ENCODE measurements around the gene PANX1.

Gene PANX1

GRCh38 chr11:94178331-94178730 lies 49.7 kb downstream of the PANX1 start:
- DNase-seq (ENCODE audit: insufficient read length, low spot score) (no peak), FAIRE-seq (no peak)
- TF ChIP-seq POLR2AphosphoS5 (IDR thresholded peaks at IDR 0.05; ENCODE audit: low read depth, low read length) (no peak), PAX5 (IDR thresholded peaks at IDR 0.05; ENCODE audit: insufficient read depth, low read length, severe bottlenecking) (no peak), POU2F2 (IDR thresholded peaks at IDR 0.05; ENCODE audit: low read depth, low read length) (no peak), POLR2A (IDR thresholded peaks at IDR 0.05; ENCODE audit: low read depth, low read length) (no peak), SPI1 (IDR thresholded peaks at IDR 0.05; ENCODE audit: low read depth, low read length) (no peak), TAF1 (IDR thresholded peaks at IDR 0.05; ENCODE audit: low read depth, low read length) (no peak)

DNA sequence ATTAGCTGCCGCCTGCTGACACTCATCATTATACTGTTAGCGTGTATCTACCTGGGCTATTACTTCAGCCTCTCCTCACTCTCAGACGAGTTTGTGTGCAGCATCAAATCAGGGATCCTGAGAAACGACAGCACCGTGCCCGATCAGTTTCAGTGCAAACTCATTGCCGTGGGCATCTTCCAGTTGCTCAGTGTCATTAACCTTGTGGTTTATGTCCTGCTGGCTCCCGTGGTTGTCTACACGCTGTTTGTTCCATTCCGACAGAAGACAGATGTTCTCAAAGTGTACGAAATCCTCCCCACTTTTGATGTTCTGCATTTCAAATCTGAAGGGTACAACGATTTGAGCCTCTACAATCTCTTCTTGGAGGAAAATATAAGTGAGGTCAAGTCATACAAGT lies 51.1 kb downstream of the PANX1 start:
- no peak for DNase-seq (ENCODE audit: insufficient read length, low spot score)
- TF ChIP-seq POLR2AphosphoS5 (IDR thresholded peaks at IDR 0.05; ENCODE audit: low read depth, low read length) (no peak), SPI1 (IDR thresholded peaks at IDR 0.05; ENCODE audit: low read depth, low read length) (no peak), PAX5 (IDR thresholded peaks at IDR 0.05; ENCODE audit: insufficient read depth, low read length, severe bottlenecking) (no peak), POU2F2 (IDR thresholded peaks at IDR 0.05; ENCODE audit: low read depth, low read length) (no peak), TAF1 (IDR thresholded peaks at IDR 0.05; ENCODE audit: low read depth, low read length) (no peak), POLR2A (IDR thresholded peaks at IDR 0.05; ENCODE audit: low read depth, low read length) (no peak)
- no peak for FAIRE-seq

DNA sequence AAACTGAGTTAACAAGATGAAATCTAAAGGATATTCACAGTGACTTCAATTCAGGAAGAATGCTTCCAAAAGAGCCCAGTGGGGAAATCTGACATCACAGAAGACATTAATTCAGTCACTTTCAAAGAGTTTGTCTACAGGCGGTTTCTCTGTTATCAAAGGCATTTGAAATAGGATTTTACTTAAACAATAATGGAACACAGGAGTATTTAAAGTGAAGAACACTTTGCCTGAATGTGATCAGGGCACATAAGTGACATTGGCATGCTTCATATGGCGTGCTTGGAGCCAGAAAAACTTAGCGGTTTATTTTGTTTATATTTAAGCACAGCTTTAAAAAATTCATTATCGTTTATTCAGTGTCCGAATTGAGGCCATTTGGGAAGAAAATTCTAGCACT lies 52.9 kb downstream of the PANX1 start:
- FAIRE-seq (no peak), DNase-seq (ENCODE audit: insufficient read length, low spot score) (no peak)
- TF ChIP-seq SPI1 (IDR thresholded peaks at IDR 0.05; ENCODE audit: low read depth, low read length) (no peak), PAX5 (IDR thresholded peaks at IDR 0.05; ENCODE audit: insufficient read depth, low read length, severe bottlenecking) (no peak), POLR2AphosphoS5 (IDR thresholded peaks at IDR 0.05; ENCODE audit: low read depth, low read length) (no peak), TAF1 (IDR thresholded peaks at IDR 0.05; ENCODE audit: low read depth, low read length) (no peak), POLR2A (IDR thresholded peaks at IDR 0.05; ENCODE audit: low read depth, low read length) (no peak)

- TF ChIP-seq SPI1 (IDR thresholded peaks at IDR 0.05; ENCODE audit: low read depth, low read length) (no peak), POLR2A (IDR thresholded peaks at IDR 0.05; ENCODE audit: low read depth, low read length) (no peak), PAX5 (IDR thresholded peaks at IDR 0.05; ENCODE audit: insufficient read depth, low read length, severe bottlenecking) (no peak), POU2F2 (IDR thresholded peaks at IDR 0.05; ENCODE audit: low read depth, low read length) (no peak), POLR2AphosphoS5 (IDR thresholded peaks at IDR 0.05; ENCODE audit: low read depth, low read length) (no peak), TAF1 (IDR thresholded peaks at IDR 0.05; ENCODE audit: low read depth, low read length) (no peak)
- DNase-seq (ENCODE audit: insufficient read length, low spot score) = no peak
- FAIRE-seq = no peak
Observed at GRCh38 chr11:94181943-94182342, 53.3 kb downstream of the PANX1 start.

GRCh38 chr11:94183251-94183885 lies 54.7 kb downstream of the PANX1 start:
- DNase-seq (ENCODE audit: insufficient read length, low spot score) (no peak), FAIRE-seq (no peak)
- TF ChIP-seq POU2F2 (IDR thresholded peaks at IDR 0.05; ENCODE audit: low read depth, low read length) = no peak
- TF ChIP-seq SPI1 (IDR thresholded peaks at IDR 0.05; ENCODE audit: low read depth, low read length) = no peak
- no peak for TF ChIP-seq POLR2A (IDR thresholded peaks at IDR 0.05; ENCODE audit: low read depth, low read length)
- no peak for TF ChIP-seq PAX5 (IDR thresholded peaks at IDR 0.05; ENCODE audit: insufficient read depth, low read length, severe bottlenecking)
- TF ChIP-seq POLR2AphosphoS5 (IDR thresholded peaks at IDR 0.05; ENCODE audit: low read depth, low read length) = no peak
- no peak for TF ChIP-seq TAF1 (IDR thresholded peaks at IDR 0.05; ENCODE audit: low read depth, low read length)

DNA sequence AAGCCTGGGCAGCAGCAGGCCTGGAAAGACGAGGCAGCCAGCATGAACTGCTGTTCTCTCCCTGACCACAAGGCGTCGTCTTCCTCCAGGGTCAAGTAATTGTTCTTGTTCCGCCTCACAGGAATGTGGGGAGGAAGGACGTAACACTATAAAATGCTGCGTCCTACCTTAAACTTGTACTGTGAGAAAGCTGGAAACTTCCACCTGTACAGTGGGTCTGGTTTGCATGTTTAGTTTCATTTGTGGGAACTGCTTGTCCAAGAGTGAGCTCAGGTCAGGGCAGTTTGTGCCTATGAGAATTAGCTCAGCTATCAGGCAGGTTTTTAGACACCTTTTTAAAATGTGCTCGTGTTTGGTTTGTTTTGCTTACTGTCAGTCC lies 55.2 kb downstream of the PANX1 start:
- FAIRE-seq (peak; percentile 95), DNase-seq (ENCODE audit: insufficient read length, low spot score) (peak; percentile 15)
- TF ChIP-seq POU2F2 (IDR thresholded peaks at IDR 0.05; ENCODE audit: low read depth, low read length) (no peak), PAX5 (IDR thresholded peaks at IDR 0.05; ENCODE audit: insufficient read depth, low read length, severe bottlenecking) (no peak)

GRCh38 chr11:94184362-94184761 lies 55.7 kb downstream of the PANX1 start:
- DNase-seq (ENCODE audit: insufficient read length, low spot score) = no peak
- no peak for FAIRE-seq
- no peak for TF ChIP-seq POLR2A (IDR thresholded peaks at IDR 0.05; ENCODE audit: low read depth, low read length)
- TF ChIP-seq SPI1 (IDR thresholded peaks at IDR 0.05; ENCODE audit: low read depth, low read length) = no peak
- no peak for TF ChIP-seq TAF1 (IDR thresholded peaks at IDR 0.05; ENCODE audit: low read depth, low read length)
- TF ChIP-seq POU2F2 (IDR thresholded peaks at IDR 0.05; ENCODE audit: low read depth, low read length) = no peak
- TF ChIP-seq PAX5 (IDR thresholded peaks at IDR 0.05; ENCODE audit: insufficient read depth, low read length, severe bottlenecking) = no peak
- TF ChIP-seq POLR2AphosphoS5 (IDR thresholded peaks at IDR 0.05; ENCODE audit: low read depth, low read length) = no peak

GRCh38 chr11:94184846-94185245 lies 56.2 kb downstream of the PANX1 start:
- no peak for TF ChIP-seq POLR2A (IDR thresholded peaks at IDR 0.05; ENCODE audit: low read depth, low read length)
- DNase-seq (ENCODE audit: insufficient read length, low spot score) = no peak
- no peak for FAIRE-seq

- TF ChIP-seq SPI1 (IDR thresholded peaks at IDR 0.05; ENCODE audit: low read depth, low read length) (no peak), TAF1 (IDR thresholded peaks at IDR 0.05; ENCODE audit: low read depth, low read length) (no peak), POLR2A (IDR thresholded peaks at IDR 0.05; ENCODE audit: low read depth, low read length) (no peak), POLR2AphosphoS5 (IDR thresholded peaks at IDR 0.05; ENCODE audit: low read depth, low read length) (no peak), POU2F2 (IDR thresholded peaks at IDR 0.05; ENCODE audit: low read depth, low read length) (no peak), PAX5 (IDR thresholded peaks at IDR 0.05; ENCODE audit: insufficient read depth, low read length, severe bottlenecking) (no peak)
- DNase-seq (ENCODE audit: insufficient read length, low spot score) = no peak
- no peak for FAIRE-seq
Observed at GRCh38 chr11:94185416-94186084, 56.9 kb downstream of the PANX1 start.

Measured in GM12891 (cell line).